NCI-H128 (cell line): Measurements from ENCODE around the gene PTPRQ.
"Not testable (repeated sequence)": the region's sequence is repeated elsewhere in the genome, so short reads cannot be mapped to it uniquely, and the experiment has no call there.

ENCODE experiments used
- DNase-seq: peaks from one replicate; lab custom pipeline; 2025; ENCODE audit not compliant: unreplicated experiment; lab: John Stamatoyannopoulos, UW

PTPRQ gene

GRCh38 chr12:80443974-80444666 is at the start of gene PTPRQ:
Gene PTPRQ, plus strand, starts transcription at chr12:80444235. Its CDS starts 111 bp downstream, at chr12:80444346.
- DNase-seq = no peak

GRCh38 chr12:80400571-80400991 is 43.5 kb upstream of the PTPRQ start:
- no peak for DNase-seq

- DNase-seq = no peak
Measured at GRCh38 chr12:80401191-80401590, 42.8 kb upstream of the PTPRQ start.

- DNase-seq = no peak
Measured at GRCh38 chr12:80404629-80405028, 39.4 kb upstream of the PTPRQ start.

GRCh38 chr12:80406253-80406652 is 37.8 kb upstream of the PTPRQ start:
- DNase-seq = no peak

GRCh38 chr12:80411787-80412186 is 32.2 kb upstream of the PTPRQ start:
- DNase-seq = no peak

GRCh38 chr12:80412343-80412953 is 31.6 kb upstream of the PTPRQ start:
- DNase-seq = peak; percentile 42

- no peak for DNase-seq
Measured at GRCh38 chr12:80413462-80413861, 30.6 kb upstream of the PTPRQ start.

GRCh38 chr12:80415466-80415865 is 28.6 kb upstream of the PTPRQ start:
- no peak for DNase-seq

- DNase-seq = no peak
Measured at GRCh38 chr12:80419644-80420043, 24.4 kb upstream of the PTPRQ start.

GRCh38 chr12:80420075-80420474 is 24.0 kb upstream of the PTPRQ start:
- no peak for DNase-seq

GRCh38 chr12:80422550-80422949 is 21.5 kb upstream of the PTPRQ start:
- DNase-seq = no peak

GRCh38 chr12:80432061-80432460 is 12.0 kb upstream of the PTPRQ start:
- DNase-seq = no peak

GRCh38 chr12:80441921-80442320 is 2.1 kb upstream of the PTPRQ start:
- DNase-seq = no peak

GRCh38 chr12:80442426-80443222 is 1.4 kb upstream of the PTPRQ start:
- DNase-seq = no peak

GRCh38 chr12:80445083-80445793 is 1.2 kb downstream of the PTPRQ start:
- DNase-seq = no peak

- no peak for DNase-seq
Measured at GRCh38 chr12:80456513-80456912, 12.5 kb downstream of the PTPRQ start.

- no peak for DNase-seq
Measured at GRCh38 chr12:80460972-80461371, 16.9 kb downstream of the PTPRQ start.

- DNase-seq = not testable (repeated sequence)
Measured at GRCh38 chr12:80461851-80462250, 17.8 kb downstream of the PTPRQ start.

GRCh38 chr12:80469681-80470080 is 25.6 kb downstream of the PTPRQ start:
- no peak for DNase-seq

GRCh38 chr12:80470403-80470802 is 26.4 kb downstream of the PTPRQ start:
- DNase-seq = no peak
